ENCODE data around the gene IRX4.

Gene IRX4

DNA sequence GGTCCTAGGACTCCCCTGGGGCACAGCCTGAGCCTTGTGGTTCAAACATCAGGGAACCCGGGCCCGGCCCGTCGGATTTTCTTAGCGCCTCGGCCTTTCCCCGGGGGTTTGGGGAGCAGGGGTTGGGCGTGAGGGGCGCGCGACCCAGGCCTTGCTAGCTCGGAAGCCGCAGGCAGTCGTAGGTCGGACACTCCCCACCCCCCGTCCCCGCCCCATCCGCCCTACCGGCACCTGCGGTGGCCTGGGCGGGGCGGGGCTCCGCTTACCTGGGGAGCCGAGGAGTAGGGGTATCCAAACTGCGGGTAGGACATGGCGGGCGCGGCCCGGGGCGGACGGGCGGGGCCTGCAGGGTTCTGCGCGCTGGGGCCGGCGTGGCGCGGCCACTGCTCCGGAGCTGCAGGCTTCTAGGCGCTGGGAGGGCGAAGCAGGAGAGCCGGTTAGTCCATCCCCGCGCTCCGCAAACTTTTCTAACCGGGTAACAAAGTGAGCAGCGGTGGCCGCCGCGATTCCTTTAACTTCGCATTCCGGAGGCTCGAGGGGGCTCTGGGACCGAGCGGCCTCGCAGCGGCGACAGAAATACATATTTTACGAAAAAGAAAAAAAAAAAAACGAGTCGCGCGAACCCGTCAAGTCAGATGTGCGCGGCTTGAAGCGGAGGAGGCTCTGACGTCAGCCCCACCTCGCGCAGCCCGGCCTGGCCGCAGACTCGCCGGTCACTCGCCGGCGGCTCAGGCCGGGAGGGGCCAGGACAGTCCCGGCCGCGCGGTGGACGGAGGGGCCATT, at the start of gene IRX4:
Gene IRX4, minus strand, starts transcription at position 589 of the 783 bp plus-strand sequence. Its CDS starts 278 bp downstream, at position 311.
- Histone ChIP-seq H3K27me3 (ENCODE audit: control insufficient read depth in 1 of 2, insufficient read depth in 2 of 2, low read length in 2 of 2) (peaks cover 14 to 93% of the 10 kb centered on the region in 2 donors), H3K36me3 (ENCODE audit: insufficient read depth, low read length) (no peaks in the 10 kb centered on the region), H3K4me3 (ENCODE audit: low read depth in 1 of 2, low read length in 2 of 2) (peak within 1 kb of the TSS in 1 of 2 donors; percentile 18), H3K9ac (ENCODE audit: low read length) (no peak within 1 kb of the TSS), H3K4me1 (ENCODE audit: insufficient read depth, low read length) (no peaks in the 10 kb centered on the region), H3K9me3 (ENCODE audit: low read length) (no peaks in the 10 kb centered on the region), H3K27ac (ENCODE audit: low read depth, low read length) (no peak within 1 kb of the TSS)

DNA sequence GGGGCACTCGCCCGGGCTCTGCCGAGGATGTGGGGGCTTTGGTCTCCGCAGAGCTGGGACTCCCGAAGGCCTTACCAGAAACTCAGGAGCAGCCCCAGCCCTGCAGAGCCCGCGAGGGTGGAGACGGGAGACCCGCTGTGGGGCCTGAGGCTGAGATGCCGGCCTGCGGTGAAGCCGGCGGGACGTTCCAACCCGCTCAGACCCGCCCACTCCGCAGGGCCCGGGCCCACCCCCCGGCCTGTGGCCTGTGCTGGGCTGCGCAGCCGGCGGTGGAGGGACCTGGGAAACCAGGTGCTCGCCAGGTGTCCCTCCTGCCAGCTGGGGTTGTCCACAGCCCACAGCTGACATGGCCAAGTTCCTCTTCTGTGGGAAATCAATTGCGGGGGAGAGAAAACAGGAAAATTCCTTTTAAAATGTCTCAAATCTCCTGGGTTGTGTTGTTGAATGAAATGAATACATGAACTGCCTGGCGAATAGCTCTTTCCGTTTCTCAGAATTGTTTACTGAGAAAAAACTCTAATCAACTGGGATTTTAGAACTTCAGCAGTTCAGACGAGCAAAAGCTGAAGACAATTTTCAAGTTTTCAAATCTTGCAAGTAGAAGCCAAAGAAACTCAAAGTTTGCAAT, 49.0 kb upstream of the IRX4 start:
- Histone ChIP-seq H3K9me3 (ENCODE audit: low read length) (no peaks in the 10 kb centered on the region), H3K4me3 (ENCODE audit: low read depth in 1 of 2, low read length in 2 of 2) (peak overlapping the region; percentile 33 to 63), H3K27ac (ENCODE audit: low read depth, low read length) (peak overlapping the region; percentile 45), H3K27me3 (ENCODE audit: control insufficient read depth in 1 of 2, insufficient read depth in 2 of 2, low read length in 2 of 2) (peaks cover 0 to 16% of the 10 kb centered on the region in 2 donors), H3K4me1 (ENCODE audit: insufficient read depth, low read length) (peaks cover 4% of the 10 kb centered on the region), H3K9ac (ENCODE audit: low read length) (no peak overlapping the region), H3K36me3 (ENCODE audit: insufficient read depth, low read length) (no peaks in the 10 kb centered on the region)

DNA sequence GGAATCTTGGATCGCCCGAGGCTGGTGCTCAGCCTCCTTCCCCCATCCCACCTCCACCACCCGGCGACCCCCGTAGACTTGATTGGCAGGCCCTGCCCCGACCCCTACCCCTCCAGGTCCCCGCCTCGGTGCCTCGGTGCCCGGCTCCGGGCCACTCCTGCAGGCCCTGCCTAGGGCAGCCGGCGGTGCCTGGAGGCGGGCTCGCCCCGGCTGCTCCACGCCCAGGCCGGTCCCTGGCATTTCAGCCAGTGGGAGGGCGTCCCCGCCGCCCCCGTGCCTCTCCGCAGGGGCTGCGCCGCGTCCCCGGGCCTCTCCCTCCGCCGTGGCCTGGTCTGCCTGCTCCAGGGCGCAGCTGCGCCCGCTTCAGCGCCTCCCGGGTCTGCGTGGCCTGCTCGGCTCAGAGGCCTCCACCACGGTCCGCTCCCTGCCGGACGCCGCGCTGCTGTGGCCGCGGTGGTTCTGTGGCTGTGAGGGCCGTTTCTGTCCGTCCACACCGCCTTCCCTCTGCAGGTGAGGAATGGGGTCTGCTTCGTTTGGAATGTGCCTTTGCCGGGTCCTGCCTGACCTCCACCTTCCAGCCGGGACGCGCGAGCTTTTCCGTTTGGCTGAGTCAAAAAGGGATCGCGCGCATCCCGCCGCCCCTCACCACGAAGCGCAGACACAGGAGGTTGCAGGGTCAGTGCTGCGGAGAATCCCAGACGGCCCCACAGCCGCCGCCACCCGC, 48.3 kb upstream of the IRX4 start:
- H3K27me3 ChIP-seq (ENCODE audit: control insufficient read depth in 1 of 2, insufficient read depth in 2 of 2, low read length in 2 of 2), result peaks cover 0 to 18% of the 10 kb centered on the region in 2 donors
- H3K4me3 ChIP-seq (ENCODE audit: low read depth in 1 of 2, low read length in 2 of 2), result peak overlapping the region; percentile 33 to 63
- H3K9ac ChIP-seq (ENCODE audit: low read length), result no peak overlapping the region
- H3K27ac ChIP-seq (ENCODE audit: low read depth, low read length), result peak overlapping the region; percentile 45
- peaks cover 4% of the 10 kb centered on the region for H3K4me1 ChIP-seq (ENCODE audit: insufficient read depth, low read length)
- no peaks in the 10 kb centered on the region for H3K9me3 ChIP-seq (ENCODE audit: low read length)
- no peaks in the 10 kb centered on the region for H3K36me3 ChIP-seq (ENCODE audit: insufficient read depth, low read length)

DNA sequence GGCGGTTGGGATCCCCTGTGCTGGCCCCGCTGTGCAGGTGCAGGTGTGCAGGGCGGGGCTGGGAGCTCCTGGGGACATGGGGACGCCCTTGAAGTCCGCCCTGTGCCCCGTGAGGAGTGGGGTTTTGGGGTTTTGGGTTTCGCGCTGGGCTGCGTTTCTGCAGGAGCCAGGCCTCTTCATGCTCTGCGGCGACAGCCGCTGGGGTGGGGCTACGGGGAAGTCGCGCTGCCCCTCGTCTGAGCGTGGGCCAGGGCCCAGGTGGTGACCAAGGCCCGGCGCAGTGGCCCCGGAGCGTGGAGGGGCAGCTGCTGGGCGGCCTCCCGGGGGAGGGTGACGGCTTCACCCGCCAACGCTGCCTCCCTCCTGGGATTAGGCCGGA, 47.8 kb upstream of the IRX4 start:
- peaks cover 0 to 24% of the 10 kb centered on the region in 2 donors for H3K27me3 ChIP-seq (ENCODE audit: control insufficient read depth in 1 of 2, insufficient read depth in 2 of 2, low read length in 2 of 2)

DNA sequence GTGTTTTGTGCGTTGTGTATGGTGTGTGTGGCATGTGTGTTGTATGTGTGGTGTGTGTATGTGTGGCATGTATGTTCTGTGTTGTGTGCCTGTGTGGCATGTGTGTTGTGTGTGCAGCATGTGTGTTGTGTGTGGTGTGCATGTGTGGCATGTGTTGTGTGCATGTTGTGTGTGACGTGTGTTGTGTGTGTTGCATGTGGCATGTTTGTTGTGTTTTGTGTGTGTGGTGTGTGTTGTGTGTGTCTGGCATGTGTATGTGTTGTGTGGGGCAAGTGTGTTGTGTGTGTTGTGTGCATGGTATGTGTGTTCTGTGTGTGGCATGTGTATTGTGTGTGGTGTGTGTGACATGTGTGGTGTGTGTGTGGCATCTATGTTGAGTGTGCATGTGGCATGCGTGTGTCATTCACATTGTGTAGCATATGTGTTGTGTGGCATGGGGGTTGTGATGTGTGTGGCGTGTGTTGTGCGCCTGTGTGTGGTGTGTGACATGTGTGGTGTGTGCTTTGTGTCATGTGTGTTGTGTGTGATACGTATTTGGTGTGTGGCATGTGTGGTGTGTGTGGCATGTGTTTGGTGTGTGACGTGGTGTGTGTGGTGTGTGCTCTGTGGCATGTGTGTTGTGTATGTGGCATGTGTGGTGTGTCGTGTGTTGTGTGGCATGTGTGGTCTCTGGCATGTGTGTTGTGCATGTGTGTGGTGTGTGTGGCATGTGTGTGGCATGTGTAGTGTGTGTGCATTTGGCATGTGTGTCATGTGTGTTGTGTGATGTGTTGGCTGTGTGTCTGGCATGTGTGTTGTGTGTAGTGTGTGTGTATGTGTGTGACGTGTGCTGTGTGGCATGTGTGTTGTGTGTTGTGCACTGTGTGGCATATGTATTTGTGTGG, 46.6 kb upstream of the IRX4 start:
- Histone ChIP-seq H3K9ac (ENCODE audit: low read length) (no peak overlapping the region), H3K4me3 (ENCODE audit: low read depth in 1 of 2, low read length in 2 of 2) (no peak overlapping the region), H3K36me3 (ENCODE audit: insufficient read depth, low read length) (no peaks in the 10 kb centered on the region), H3K27me3 (ENCODE audit: control insufficient read depth in 1 of 2, insufficient read depth in 2 of 2, low read length in 2 of 2) (peaks cover 0 to 27% of the 10 kb centered on the region in 2 donors), H3K4me1 (ENCODE audit: insufficient read depth, low read length) (peaks cover 4% of the 10 kb centered on the region), H3K9me3 (ENCODE audit: low read length) (no peaks in the 10 kb centered on the region), H3K27ac (ENCODE audit: low read depth, low read length) (no peak overlapping the region)

More for the DNA sequence above, 47.8 kb upstream of the IRX4 start:
- H3K4me1 ChIP-seq (ENCODE audit: insufficient read depth, low read length), result peaks cover 4% of the 10 kb centered on the region
- no peaks in the 10 kb centered on the region for H3K36me3 ChIP-seq (ENCODE audit: insufficient read depth, low read length)
- no peaks in the 10 kb centered on the region for H3K9me3 ChIP-seq (ENCODE audit: low read length)
- H3K27ac ChIP-seq (ENCODE audit: low read depth, low read length), result peak overlapping the region; percentile 45
- H3K4me3 ChIP-seq (ENCODE audit: low read depth in 1 of 2, low read length in 2 of 2), result peak overlapping the region; percentile 23 to 63
- H3K9ac ChIP-seq (ENCODE audit: low read length), result no peak overlapping the region

GRCh38 chr5:1926471-1927341, 44.0 kb upstream of the IRX4 start:
- H3K36me3 ChIP-seq (ENCODE audit: insufficient read depth, low read length), result no peaks in the 10 kb centered on the region
- peaks cover 0 to 27% of the 10 kb centered on the region in 2 donors for H3K27me3 ChIP-seq (ENCODE audit: control insufficient read depth in 1 of 2, insufficient read depth in 2 of 2, low read length in 2 of 2)

DNA sequence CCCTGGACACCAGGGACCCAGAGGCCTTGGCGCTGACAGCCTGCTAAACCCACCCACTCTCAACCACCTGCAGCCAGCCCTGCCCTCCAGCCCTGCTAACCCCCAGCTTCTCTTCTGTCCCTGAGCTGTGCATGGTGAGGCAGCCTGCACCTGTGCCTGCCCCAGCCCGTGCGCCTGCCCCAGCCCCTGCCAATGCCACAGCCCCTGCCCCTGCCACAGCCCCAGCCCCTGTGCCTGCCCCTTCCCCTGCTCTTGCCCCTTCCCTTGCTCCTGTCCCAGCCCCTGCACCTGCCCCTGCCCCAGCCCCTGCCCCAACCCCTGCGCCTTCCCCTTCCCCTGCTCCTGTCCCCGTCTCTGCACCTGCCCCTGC, 43.3 kb upstream of the IRX4 start:
- H3K27ac ChIP-seq (ENCODE audit: low read depth, low read length), result no peak overlapping the region
- no peak overlapping the region for H3K9ac ChIP-seq (ENCODE audit: low read length)
- H3K4me3 ChIP-seq (ENCODE audit: low read depth in 1 of 2, low read length in 2 of 2), result no peak overlapping the region
- no peaks in the 10 kb centered on the region for H3K36me3 ChIP-seq (ENCODE audit: insufficient read depth, low read length)
- peaks cover 0 to 21% of the 10 kb centered on the region in 2 donors for H3K27me3 ChIP-seq (ENCODE audit: control insufficient read depth in 1 of 2, insufficient read depth in 2 of 2, low read length in 2 of 2)
- no peaks in the 10 kb centered on the region for H3K9me3 ChIP-seq (ENCODE audit: low read length)
- peaks cover 4% of the 10 kb centered on the region for H3K4me1 ChIP-seq (ENCODE audit: insufficient read depth, low read length)

More at GRCh38 chr5:1926471-1927341, 44.0 kb upstream of the IRX4 start:
- no peaks in the 10 kb centered on the region for H3K9me3 ChIP-seq (ENCODE audit: low read length)
- no peak overlapping the region for H3K9ac ChIP-seq (ENCODE audit: low read length)
- no peak overlapping the region for H3K27ac ChIP-seq (ENCODE audit: low read depth, low read length)
- H3K4me1 ChIP-seq (ENCODE audit: insufficient read depth, low read length), result peaks cover 4% of the 10 kb centered on the region
- H3K4me3 ChIP-seq (ENCODE audit: low read depth in 1 of 2, low read length in 2 of 2), result no peak overlapping the region

DNA sequence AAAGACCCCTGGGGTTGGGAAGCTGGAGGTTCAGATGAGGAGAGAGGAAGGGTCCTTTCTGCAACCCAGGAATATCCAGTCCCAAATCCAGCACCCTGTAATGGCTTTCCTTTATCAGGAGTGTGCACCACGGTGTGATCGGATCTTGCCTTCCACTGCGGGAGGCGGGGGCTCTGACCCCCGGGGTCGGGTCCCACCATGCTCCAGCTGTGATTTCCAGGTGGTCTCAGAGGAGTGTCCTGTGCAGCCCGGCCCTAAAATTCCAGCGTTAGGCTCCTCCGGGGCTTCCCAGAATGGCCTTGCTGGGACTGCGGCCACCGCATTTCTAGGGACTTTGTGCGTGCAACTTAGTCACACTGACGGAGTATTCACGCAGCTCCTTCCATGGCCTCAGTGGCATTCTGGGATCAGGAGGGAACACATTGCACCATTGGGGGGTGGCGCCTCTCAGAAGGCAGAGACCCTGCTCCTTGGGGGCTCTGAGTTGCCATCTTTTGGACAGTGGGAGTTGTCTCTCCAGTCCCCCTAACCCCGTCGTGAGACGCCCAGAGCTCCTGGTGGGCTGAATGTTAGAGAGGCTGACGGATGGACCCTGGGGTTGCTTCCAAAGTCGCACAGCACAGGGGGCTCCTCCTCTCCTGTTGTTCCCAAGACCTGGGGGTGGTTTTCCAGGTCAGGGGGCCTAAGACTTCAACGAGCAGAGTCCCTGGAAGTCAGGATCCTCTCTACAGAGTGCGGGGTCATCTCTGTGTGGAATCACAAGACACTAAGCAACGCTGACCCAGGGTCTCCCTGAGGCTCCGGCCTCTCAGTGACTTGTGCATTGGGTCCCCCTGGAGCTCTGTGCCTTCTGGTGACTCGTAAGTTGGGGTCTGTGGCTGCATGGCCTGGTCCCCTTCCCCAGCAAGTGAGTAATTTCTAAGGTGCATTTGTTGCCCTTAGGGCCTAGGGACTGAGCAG, 42.7 kb upstream of the IRX4 start:
- no peak overlapping the region for H3K27ac ChIP-seq (ENCODE audit: low read depth, low read length)
- no peaks in the 10 kb centered on the region for H3K9me3 ChIP-seq (ENCODE audit: low read length)
- H3K27me3 ChIP-seq (ENCODE audit: control insufficient read depth in 1 of 2, insufficient read depth in 2 of 2, low read length in 2 of 2), result peaks cover 0 to 14% of the 10 kb centered on the region in 2 donors
- no peaks in the 10 kb centered on the region for H3K36me3 ChIP-seq (ENCODE audit: insufficient read depth, low read length)
- H3K4me3 ChIP-seq (ENCODE audit: low read depth in 1 of 2, low read length in 2 of 2), result no peak overlapping the region
- no peak overlapping the region for H3K9ac ChIP-seq (ENCODE audit: low read length)
- peaks cover 2% of the 10 kb centered on the region for H3K4me1 ChIP-seq (ENCODE audit: insufficient read depth, low read length)

- Histone ChIP-seq H3K27ac (ENCODE audit: low read depth, low read length) (no peak overlapping the region), H3K9ac (ENCODE audit: low read length) (no peak overlapping the region), H3K36me3 (ENCODE audit: insufficient read depth, low read length) (no peaks in the 10 kb centered on the region), H3K9me3 (ENCODE audit: low read length) (no peaks in the 10 kb centered on the region), H3K4me1 (ENCODE audit: insufficient read depth, low read length) (no peaks in the 10 kb centered on the region), H3K4me3 (ENCODE audit: low read depth in 1 of 2, low read length in 2 of 2) (no peak overlapping the region), H3K27me3 (ENCODE audit: control insufficient read depth in 1 of 2, insufficient read depth in 2 of 2, low read length in 2 of 2) (peaks cover 0 to 13% of the 10 kb centered on the region in 2 donors)
Observed at GRCh38 chr5:1923766-1924165, 41.0 kb upstream of the IRX4 start.
